Immature natural killer cell (primary cell): ENCODE results near the gene NOS1AP. TPM values are rescaled to one million over a fixed set of nuclear protein-coding genes. Genes with fewer than 3 reads are reported as not detected.

ENCODE experiments used
- DNase-seq, 3 donors: peaks; one replicate each; pipeline ENCODE4 v3.0.0; 2022; ENCODE audit warnings: mixed read lengths in 1 of 3
- H3K27ac Mint-ChIP-seq, 6 donors: one replicate each; pipeline ENCODE4 v1.8.0; 2020; ENCODE audit warnings: mixed read lengths in 6 of 6, mild to moderate bottlenecking in 5 of 6, inconsistent platforms in 4 of 6, moderate library complexity in 3 of 6
- H3K27me3 Mint-ChIP-seq, 3 donors: one replicate each; pipeline ENCODE4 v1.8.0; 2020 to 2021; ENCODE audit warnings: low read depth in 3 of 3, mild to moderate bottlenecking in 3 of 3, mixed read lengths in 3 of 3, moderate library complexity in 3 of 3, inconsistent platforms in 1 of 3
- H3K36me3 Mint-ChIP-seq, 3 donors: one replicate each; pipeline ENCODE4 v1.8.0; 2020; ENCODE audit warnings: mixed read lengths in 3 of 3, inconsistent platforms in 2 of 3, mild to moderate bottlenecking in 2 of 3
- H3K4me1 Mint-ChIP-seq, 2 donors: one replicate each; pipeline ENCODE4 v1.8.0; 2020; ENCODE audit warnings: inconsistent platforms in 2 of 2, mild to moderate bottlenecking in 2 of 2, mixed read lengths in 2 of 2, moderate library complexity in 1 of 2
- H3K4me3 Mint-ChIP-seq, 5 donors: one replicate each; pipeline ENCODE4 v1.8.0; 2020; ENCODE audit warnings: mild to moderate bottlenecking in 5 of 5, mixed read lengths in 5 of 5, inconsistent platforms in 3 of 5, moderate library complexity in 3 of 5
- H3K9me3 Mint-ChIP-seq, 6 donors: one replicate each; pipeline ENCODE4 v1.8.0; 2020; ENCODE audit warnings: mild to moderate bottlenecking in 6 of 6, mixed read lengths in 6 of 6, inconsistent platforms in 4 of 6, moderate library complexity in 3 of 6
- polyA plus RNA-seq, 3 donors: library from polyadenylated mRNA; unstranded; fragments of 300-500 nt; fragmentation: Illumina TruSeq; gene quantifications; one replicate each; pipeline ENCODE4 v1.2.3, GENCODE V29; 2021

NOS1AP gene
- polyA plus RNA-seq, 3 donors from 2014 or later, result not detected

DNA sequence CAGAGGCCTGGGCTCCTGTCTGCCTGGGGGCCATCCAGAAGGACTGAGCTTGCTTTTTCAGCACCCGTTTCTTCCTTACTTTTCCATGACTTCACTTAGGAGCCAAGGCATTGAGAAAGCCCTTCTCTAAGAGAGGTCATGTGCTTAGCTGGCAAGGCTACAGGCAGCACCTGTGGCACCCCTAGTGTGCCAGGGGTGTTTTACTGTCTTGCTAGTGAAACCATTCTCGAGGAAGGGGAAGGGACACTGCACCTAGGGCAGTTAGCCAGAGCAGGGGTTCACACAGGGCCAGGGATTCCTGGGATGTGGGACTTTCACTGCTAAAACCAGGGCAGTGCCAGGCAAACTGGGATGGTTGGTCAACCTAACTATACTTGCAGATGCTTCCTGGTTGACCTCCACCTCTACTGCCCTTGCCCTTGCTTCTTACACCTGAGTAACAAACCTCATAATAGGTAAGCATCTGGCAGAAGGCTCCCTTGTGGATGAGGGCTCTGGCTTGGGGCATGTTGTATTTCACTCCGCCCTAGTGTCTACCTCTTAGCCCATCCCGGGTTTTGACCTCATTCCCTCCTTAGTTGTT lies 69.2 kb downstream of the NOS1AP start:
- peaks cover 10 to 18% of the 10 kb centered on the region in 2 donors for H3K4me1 Mint-ChIP-seq
- no peaks in the 10 kb centered on the region for H3K9me3 Mint-ChIP-seq
- H3K27me3 Mint-ChIP-seq, result peaks cover 0 to 13% (median 9%) of the 10 kb centered on the region in 3 donors
- no peak overlapping the region for H3K27ac Mint-ChIP-seq
- H3K4me3 Mint-ChIP-seq, result no peak overlapping the region
- DNase-seq, result no peak
- no peaks in the 10 kb centered on the region for H3K36me3 Mint-ChIP-seq

DNA sequence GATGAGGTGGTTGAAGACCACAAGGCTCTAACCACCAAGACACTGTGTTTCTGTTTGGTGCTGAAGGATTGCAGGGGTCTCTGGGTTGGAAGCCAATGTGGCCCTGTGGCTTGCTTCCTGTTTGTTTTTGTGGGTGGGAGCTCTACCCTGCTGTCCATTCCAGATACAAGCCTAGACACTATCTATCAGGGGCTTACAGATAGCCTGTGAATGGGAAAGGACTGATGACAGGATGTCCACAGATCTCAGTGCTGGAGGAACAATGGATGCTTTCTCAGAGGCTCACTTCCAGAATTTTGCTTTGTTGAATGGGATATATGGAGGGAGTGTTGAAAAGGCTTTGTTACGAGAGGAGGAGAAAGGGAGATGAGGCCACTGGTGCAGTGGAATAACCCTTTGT lies 69.7 kb downstream of the NOS1AP start:
- Mint-ChIP-seq H3K4me3 (no peak overlapping the region), H3K4me1 (peaks cover 10 to 18% of the 10 kb centered on the region in 2 donors), H3K9me3 (peaks cover 0 to 3% (median 0%) of the 10 kb centered on the region in 6 donors), H3K27me3 (peaks cover 4 to 13% (median 11%) of the 10 kb centered on the region in 3 donors), H3K27ac (no peak overlapping the region), H3K36me3 (no peaks in the 10 kb centered on the region)
- no peak for DNase-seq

DNA sequence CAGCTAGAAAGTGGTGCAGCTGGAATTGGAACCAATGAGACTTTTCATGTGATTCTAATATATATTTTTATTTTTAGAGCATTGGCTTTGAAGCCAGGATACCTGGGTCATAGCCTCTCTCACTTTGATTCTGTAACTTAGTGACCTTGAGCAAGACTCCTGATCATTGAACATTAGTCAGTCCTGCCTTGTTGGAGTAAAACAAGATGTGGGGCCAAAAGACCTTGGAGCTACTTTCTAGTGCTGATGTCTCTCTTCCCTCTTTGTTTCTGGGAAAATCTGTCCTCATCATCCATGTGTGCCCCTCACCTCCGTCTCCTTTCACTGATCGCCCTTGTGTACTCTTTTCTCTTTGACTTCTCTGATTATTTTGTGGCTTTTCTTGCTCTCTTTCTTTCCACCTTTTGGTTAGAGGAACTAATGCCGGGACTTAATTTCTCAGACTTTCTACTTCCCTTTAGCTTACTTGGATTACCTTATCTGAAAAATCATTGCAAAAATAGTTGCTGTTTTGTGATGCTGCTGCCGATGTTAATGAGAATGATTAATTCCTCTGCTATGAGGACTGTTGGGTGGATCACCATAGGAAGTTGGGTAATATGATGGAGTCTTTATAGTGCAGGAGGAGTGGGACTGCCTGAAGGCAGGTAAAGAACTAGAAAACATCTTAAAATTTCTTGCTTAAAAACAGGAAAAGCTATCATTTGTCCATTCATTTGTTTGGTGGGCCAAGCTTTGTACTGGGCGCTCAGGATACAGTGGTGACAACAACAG lies 72.0 kb downstream of the NOS1AP start:
- no peaks in the 10 kb centered on the region for H3K36me3 Mint-ChIP-seq
- H3K27me3 Mint-ChIP-seq, result peaks cover 6 to 13% (median 11%) of the 10 kb centered on the region in 3 donors
- H3K4me1 Mint-ChIP-seq, result peaks cover 10 to 18% of the 10 kb centered on the region in 2 donors
- H3K27ac Mint-ChIP-seq, result no peak overlapping the region
- no peak overlapping the region for H3K4me3 Mint-ChIP-seq
- H3K9me3 Mint-ChIP-seq, result peaks cover 0 to 3% (median 0%) of the 10 kb centered on the region in 6 donors
- DNase-seq, result no peak

DNA sequence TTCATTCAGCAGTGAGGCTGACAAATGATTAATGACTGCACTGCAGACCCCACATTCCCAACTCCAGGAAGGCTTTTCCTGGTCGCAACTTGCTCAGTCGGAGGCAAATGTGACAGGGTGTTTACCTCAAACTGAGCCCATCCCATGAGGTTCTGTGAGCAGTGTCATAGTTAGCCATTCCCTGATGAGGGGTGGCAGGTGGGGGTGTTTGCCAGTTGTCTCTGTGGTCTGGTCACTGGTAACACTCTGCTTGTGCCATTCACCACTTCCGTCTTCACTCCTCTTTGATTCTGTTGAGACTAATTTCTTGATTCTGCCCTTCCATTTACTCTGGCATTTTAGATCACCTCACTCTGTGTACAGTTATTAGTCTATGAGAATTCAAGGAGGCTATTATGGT lies 73.5 kb downstream of the NOS1AP start:
- Mint-ChIP-seq H3K27ac (no peak overlapping the region), H3K4me3 (peak overlapping the region in 1 of 5 donors; percentile 46), H3K36me3 (no peaks in the 10 kb centered on the region), H3K4me1 (peaks cover 5 to 10% of the 10 kb centered on the region in 2 donors), H3K27me3 (peaks cover 6 to 12% (median 11%) of the 10 kb centered on the region in 3 donors), H3K9me3 (peaks cover 0 to 3% (median 0%) of the 10 kb centered on the region in 6 donors)
- DNase-seq, result peak; percentile 6 to 20 (median 10)

DNA sequence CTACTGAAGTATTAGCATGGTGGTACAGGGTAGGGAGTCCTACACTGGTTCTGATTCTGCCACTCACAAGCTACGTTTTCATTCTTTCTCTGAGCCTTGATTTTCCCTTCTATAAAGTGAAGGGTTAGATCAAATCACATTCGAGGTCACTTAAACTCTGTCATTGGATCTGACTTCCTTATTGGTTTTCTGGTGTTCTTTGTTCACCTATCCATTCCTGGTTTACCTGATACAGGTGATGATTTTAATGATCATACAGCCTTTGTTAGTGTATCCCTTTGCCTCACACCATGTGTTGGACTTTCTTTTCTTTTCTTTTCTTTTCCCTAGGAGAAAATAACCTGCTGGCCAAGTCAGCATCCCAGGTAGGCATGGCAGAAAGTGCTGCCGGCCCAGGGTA lies 74.8 kb downstream of the NOS1AP start:
- peaks cover 0 to 3% (median 0%) of the 10 kb centered on the region in 6 donors for H3K9me3 Mint-ChIP-seq
- H3K4me1 Mint-ChIP-seq, result peaks cover under 1 to 6% of the 10 kb centered on the region in 2 donors
- no peak for DNase-seq

GRCh38 chr1:162144853-162145252 lies 75.4 kb downstream of the NOS1AP start:
- peaks cover 6 to 12% (median 11%) of the 10 kb centered on the region in 3 donors for H3K27me3 Mint-ChIP-seq
- no peak overlapping the region for H3K27ac Mint-ChIP-seq
- peaks cover 0 to 3% (median 0%) of the 10 kb centered on the region in 6 donors for H3K9me3 Mint-ChIP-seq
- DNase-seq, result no peak
- no peak overlapping the region for H3K4me3 Mint-ChIP-seq
- no peaks in the 10 kb centered on the region for H3K36me3 Mint-ChIP-seq
- H3K4me1 Mint-ChIP-seq, result peaks cover 4 to 11% of the 10 kb centered on the region in 2 donors

More for the DNA sequence above, 74.8 kb downstream of the NOS1AP start:
- no peaks in the 10 kb centered on the region for H3K36me3 Mint-ChIP-seq
- H3K27ac Mint-ChIP-seq, result no peak overlapping the region
- peaks cover 6 to 12% (median 11%) of the 10 kb centered on the region in 3 donors for H3K27me3 Mint-ChIP-seq
- no peak overlapping the region for H3K4me3 Mint-ChIP-seq

GRCh38 chr1:162145280-162145965 lies 75.9 kb downstream of the NOS1AP start:
- Mint-ChIP-seq H3K27ac (no peak overlapping the region), H3K36me3 (no peaks in the 10 kb centered on the region), H3K4me1 (peaks cover 4 to 11% of the 10 kb centered on the region in 2 donors), H3K27me3 (peaks cover 6 to 12% (median 9%) of the 10 kb centered on the region in 3 donors), H3K9me3 (peaks cover 0 to 3% (median 0%) of the 10 kb centered on the region in 6 donors), H3K4me3 (no peak overlapping the region)
- no peak for DNase-seq

- Mint-ChIP-seq H3K27ac (no peak overlapping the region), H3K9me3 (peaks cover 0 to 3% (median 0%) of the 10 kb centered on the region in 6 donors), H3K27me3 (peaks cover 6 to 12% (median 9%) of the 10 kb centered on the region in 3 donors), H3K4me1 (peaks cover 4 to 11% of the 10 kb centered on the region in 2 donors), H3K36me3 (no peaks in the 10 kb centered on the region), H3K4me3 (no peak overlapping the region)
- DNase-seq, result no peak
Observed at GRCh38 chr1:162145966-162146696, 76.6 kb downstream of the NOS1AP start.

- H3K27ac Mint-ChIP-seq, result no peak overlapping the region
- H3K9me3 Mint-ChIP-seq, result peaks cover 0 to 3% (median 0%) of the 10 kb centered on the region in 6 donors
- no peak overlapping the region for H3K4me3 Mint-ChIP-seq
- no peaks in the 10 kb centered on the region for H3K36me3 Mint-ChIP-seq
- DNase-seq, result no peak
- H3K27me3 Mint-ChIP-seq, result peaks cover 6 to 7% (median 6%) of the 10 kb centered on the region in 3 donors
- peaks cover 17 to 26% of the 10 kb centered on the region in 2 donors for H3K4me1 Mint-ChIP-seq
Observed at GRCh38 chr1:162147760-162148159, 78.3 kb downstream of the NOS1AP start.

- H3K27ac Mint-ChIP-seq, result no peak overlapping the region
- no peaks in the 10 kb centered on the region for H3K9me3 Mint-ChIP-seq
- no peaks in the 10 kb centered on the region for H3K36me3 Mint-ChIP-seq
- H3K4me3 Mint-ChIP-seq, result no peak overlapping the region
- H3K27me3 Mint-ChIP-seq, result peaks cover 2 to 6% (median 2%) of the 10 kb centered on the region in 3 donors
- H3K4me1 Mint-ChIP-seq, result peaks cover 18 to 24% of the 10 kb centered on the region in 2 donors
- DNase-seq, result no peak
Observed at GRCh38 chr1:162150112-162150511, 80.6 kb downstream of the NOS1AP start.

DNA sequence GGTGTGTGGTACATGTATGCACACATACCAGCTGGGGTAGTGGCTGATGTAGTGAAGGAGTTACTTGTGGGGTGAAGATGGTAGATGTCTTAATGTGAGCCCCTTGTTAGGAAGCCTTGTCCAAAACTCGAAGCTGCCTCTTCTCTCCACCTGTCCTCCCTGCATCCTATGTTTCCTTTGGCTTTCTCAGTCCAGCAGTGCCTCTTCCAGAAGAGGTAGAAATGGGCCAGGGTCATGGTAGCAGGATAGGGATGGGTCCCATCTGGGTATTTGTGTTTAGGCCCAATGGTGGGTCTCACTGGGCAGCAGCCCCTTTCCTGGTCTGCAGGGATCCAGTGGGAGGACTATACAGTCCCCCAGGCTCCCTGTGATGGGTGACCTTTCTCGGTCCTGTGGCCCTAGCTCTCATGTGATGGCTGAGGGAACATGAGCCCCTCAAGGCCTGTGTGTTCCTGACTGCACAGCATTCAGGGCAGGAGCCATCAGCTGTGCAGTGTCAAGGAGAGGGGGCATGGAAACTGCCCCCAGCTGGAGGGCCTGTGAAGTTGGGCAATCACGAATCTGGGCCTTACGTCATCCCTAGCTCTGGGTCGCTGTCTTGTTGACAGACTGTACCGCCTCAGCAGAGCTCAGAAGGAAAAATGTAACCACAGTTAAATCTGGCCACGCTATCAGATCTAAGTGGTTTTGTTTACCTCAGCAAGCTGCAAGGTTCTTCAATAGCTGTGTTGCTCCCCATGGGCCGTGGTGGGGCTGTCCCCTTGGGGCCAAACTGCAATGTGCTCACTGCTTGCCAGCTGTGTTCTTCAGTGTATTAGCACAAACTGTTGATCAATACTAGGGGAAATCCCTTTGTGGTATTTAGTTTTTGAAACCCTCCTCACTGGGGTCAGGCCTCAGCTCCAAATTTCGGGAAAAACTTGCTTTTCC lies 82.7 kb downstream of the NOS1AP start:
- H3K27me3 Mint-ChIP-seq, result peaks cover 0 to 9% (median 2%) of the 10 kb centered on the region in 3 donors
- peak; percentile 68 to 77 (median 76) for DNase-seq
- H3K4me1 Mint-ChIP-seq, result peaks cover 18 to 24% of the 10 kb centered on the region in 2 donors
- peak overlapping the region in 2 of 5 donors; percentile 5 for H3K4me3 Mint-ChIP-seq
- no peaks in the 10 kb centered on the region for H3K36me3 Mint-ChIP-seq
- no peaks in the 10 kb centered on the region for H3K9me3 Mint-ChIP-seq
- H3K27ac Mint-ChIP-seq, result peak overlapping the region in 3 of 6 donors; percentile 1 to 51 (median 39)

- Mint-ChIP-seq H3K9me3 (no peaks in the 10 kb centered on the region), H3K36me3 (no peaks in the 10 kb centered on the region), H3K4me1 (peaks cover 18 to 24% of the 10 kb centered on the region in 2 donors), H3K27ac (no peak overlapping the region), H3K4me3 (no peak overlapping the region), H3K27me3 (peaks cover 0 to 11% (median 2%) of the 10 kb centered on the region in 3 donors)
- no peak for DNase-seq
Observed at GRCh38 chr1:162153374-162153773, 83.9 kb downstream of the NOS1AP start.
